CD14-positive monocyte (primary cell): ENCODE measurements around the gene JAML. TPM values are rescaled to one million over a fixed set of nuclear protein-coding genes. Genes with fewer than 3 reads are reported as not detected.
A peak's percentile ranks its signal among the peaks of the same experiment; 100 is the strongest.

ENCODE experiments used
- DNase-seq, 3 donors: peaks; one replicate each; pipeline ENCODE4 v3.0.0-alpha.2; 2011 to 2022
- H2AFZ ChIP-seq: 2 replicates; pipeline ENCODE4 v1.6.0; 2012; ENCODE audit warnings: mild to moderate bottlenecking, low read depth, low read length, inconsistent platforms; ENCODE audit not compliant: insufficient read depth, poor library complexity, severe bottlenecking
- H3K27ac ChIP-seq, 2 donors: 1 replicate in 1 of 2; 2 replicates in 1 of 2; pipeline ENCODE4 v1.5.1; 2012 to 2013; ENCODE audit warnings: low read length in 2 of 2, control low read depth in 1 of 2, inconsistent platforms in 1 of 2, low read depth in 1 of 2, mild to moderate bottlenecking in 1 of 2
- H3K27me3 ChIP-seq, 2 donors: one replicate each; pipeline versions ENCODE4 v1.6.0 to v1.6.1; 2011 to 2013; ENCODE audit warnings: low read length in 2 of 2; ENCODE audit not compliant: control insufficient read depth in 2 of 2, insufficient read depth in 2 of 2
- H3K36me3 ChIP-seq, 2 donors: replicated peaks in 1 of 2; 1 replicate in 1 of 2; 2 replicates in 1 of 2; pipeline versions ENCODE4 v1.5.1 to v1.6.1; 2012 to 2013; ENCODE audit warnings: low read length in 2 of 2, control low read depth in 1 of 2, inconsistent platforms in 1 of 2, mild to moderate bottlenecking in 1 of 2; ENCODE audit not compliant: insufficient read depth in 2 of 2, control insufficient read depth in 1 of 2
- H3K4me1 ChIP-seq, 2 donors: 1 replicate in 1 of 2; 2 replicates in 1 of 2; pipeline versions ENCODE4 v1.5.1 to v1.6.1; 2012 to 2013; ENCODE audit warnings: low read length in 2 of 2, control low read depth in 1 of 2, inconsistent platforms in 1 of 2, mild to moderate bottlenecking in 1 of 2, moderate library complexity in 1 of 2; ENCODE audit not compliant: insufficient read depth in 2 of 2, control insufficient read depth in 1 of 2
- H3K4me2 ChIP-seq: replicated peaks from 2 replicates; pipeline ENCODE3; 2012; ENCODE audit warnings: low read length, moderate library complexity, mild to moderate bottlenecking; ENCODE audit not compliant: poor library complexity, severe bottlenecking; ENCODE audit errors: extremely low read depth
- H3K4me3 ChIP-seq, 3 experiments: fragments of 200-600 bp in 1 of 3; sonication (generic) in 1 of 3; replicated peaks in 1 of 3; 1 replicate in 2 of 3; 2 replicates in 1 of 3; pipeline ENCODE4 v1.5.1; 2011 to 2013; ENCODE audit warnings: low read length in 3 of 3, mild to moderate bottlenecking in 3 of 3, control low read depth in 2 of 3, low read depth in 2 of 3, inconsistent platforms in 1 of 3, moderate library complexity in 1 of 3
- H3K79me2 ChIP-seq: 2 replicates; pipeline ENCODE4 v1.6.0; 2012; ENCODE audit warnings: mild to moderate bottlenecking, control low read depth, inconsistent platforms, low read length, moderate library complexity; ENCODE audit not compliant: insufficient read depth
- H3K9ac ChIP-seq: 2 replicates; pipeline ENCODE4 v1.6.0; 2017; ENCODE audit warnings: low read length, mild to moderate bottlenecking; ENCODE audit not compliant: insufficient read depth, poor library complexity, severe bottlenecking
- H3K9me3 ChIP-seq, 2 donors: replicated peaks in 1 of 2; 1 replicate in 1 of 2; 2 replicates in 1 of 2; pipeline versions ENCODE4 v1.5.1 to v1.6.1; 2012 to 2013; ENCODE audit warnings: low read length in 2 of 2, control low read depth in 1 of 2; ENCODE audit not compliant: control insufficient read depth in 1 of 2, insufficient read depth in 1 of 2
- H4K20me1 ChIP-seq: 2 replicates; pipeline ENCODE4 v1.6.0; 2012; ENCODE audit warnings: mild to moderate bottlenecking, low read length, control low read depth, moderate library complexity; ENCODE audit not compliant: insufficient read depth
- H3K27ac Mint-ChIP-seq, 7 donors: one replicate each; pipeline ENCODE4 v1.8.0; 2020; ENCODE audit warnings: mild to moderate bottlenecking in 7 of 7, mixed read lengths in 7 of 7, moderate library complexity in 6 of 7, inconsistent platforms in 2 of 7
- H3K27me3 Mint-ChIP-seq, 3 donors: one replicate each; pipeline ENCODE4 v1.8.0; 2021 to 2022; ENCODE audit warnings: low read depth in 3 of 3, mild to moderate bottlenecking in 3 of 3, mixed read lengths in 3 of 3, moderate library complexity in 3 of 3, inconsistent platforms in 1 of 3
- H3K36me3 Mint-ChIP-seq, 2 donors: one replicate each; pipeline ENCODE4 v1.8.0; 2020; ENCODE audit warnings: mixed read lengths in 2 of 2, inconsistent platforms in 1 of 2, mild to moderate bottlenecking in 1 of 2
- H3K4me1 Mint-ChIP-seq: one replicate; pipeline ENCODE4 v1.8.0; 2020; ENCODE audit warnings: mild to moderate bottlenecking, mixed read lengths
- H3K4me3 Mint-ChIP-seq, 2 donors: one replicate each; pipeline ENCODE4 v1.8.0; 2020; ENCODE audit warnings: mild to moderate bottlenecking in 2 of 2, mixed read lengths in 2 of 2, moderate library complexity in 1 of 2
- H3K9me3 Mint-ChIP-seq, 7 donors: one replicate each; pipeline ENCODE4 v1.8.0; 2020 to 2022; ENCODE audit warnings: mixed read lengths in 7 of 7, mild to moderate bottlenecking in 6 of 7, moderate library complexity in 6 of 7, inconsistent platforms in 2 of 7
- CTCF ChIP-seq: fragments of 200-600 bp; IDR thresholded peaks from one replicate; pipeline ENCODE4 v1.8.0; 2022; ENCODE audit warnings: antibody characterized with exemption, mild to moderate bottlenecking
- WGBS: methylation state at CpG from one replicate; pipeline ENCODE4 v1.1.5; 2013; ENCODE audit warnings: missing lambda C conversion rate; ENCODE audit not compliant: insufficient coverage; 5-methylcytosine and 5-hydroxymethylcytosine counted together
- intact Hi-C, 2 donors: fragments of 100-400 bp; cut with micrococcal nuclease; formaldehyde crosslinking; loops; one replicate each; pipeline versions ENCODE4 v1.15.0 to v1.15.1; 2023
- polyA plus RNA-seq, 3 donors: library from polyadenylated mRNA; depleted of rRNA in 1 of 3; unstranded in 2 of 3; stranded (reverse) in 1 of 3; fragments of 300-500 nt in 2 of 3; fragments of >200 nt in 1 of 3; fragmentation: Illumina TruSeq in 2 of 3; gene quantifications; 1 replicate in 2 of 3; 2 replicates in 1 of 3; pipeline ENCODE4 v1.2.3, GENCODE V29; 2012 to 2021

JAML gene
- polyA plus RNA-seq, 3 donors, result 316 to 968 (median 748) TPM

GRCh38 chr11:118146554-118146953 is 78.3 kb downstream of the JAML start:
- peak overlapping the region; percentile 71 to 76 for H3K4me3 Mint-ChIP-seq
- DNase-seq, result no peak
- Histone ChIP-seq H2AFZ (peak overlapping the region; percentile 93), H3K4me3 (no peak overlapping the region), H3K4me1 (peaks cover 33 to 48% of the 10 kb centered on the region in 2 donors), H3K9me3 (no peaks in the 10 kb centered on the region), H3K4me2 (no peak overlapping the region), H3K27ac (no peak overlapping the region), H3K9ac (no peak overlapping the region), H4K20me1 (no peaks in the 10 kb centered on the region), H3K27me3 (peaks cover 4 to 16% of the 10 kb centered on the region in 2 donors), H3K36me3 (no peaks in the 10 kb centered on the region), H3K79me2 (no peaks in the 10 kb centered on the region)
- H3K4me1 Mint-ChIP-seq, result peaks cover 46% of the 10 kb centered on the region
- H3K27me3 Mint-ChIP-seq, result peaks cover 13 to 22% (median 16%) of the 10 kb centered on the region in 3 donors
- TF ChIP-seq CTCF, result no peak
- H3K9me3 Mint-ChIP-seq, result peaks cover 0 to 3% (median 0%) of the 10 kb centered on the region in 7 donors
- 100% methylated on average over 2 of the region's 6 CpGs for WGBS
- H3K36me3 Mint-ChIP-seq, result peaks cover 0 to 3% of the 10 kb centered on the region in 2 donors
- intact Hi-C loops, result loop anchor here (5.0 to 10.0 kb wide), 6 partner anchors 41 to 338 kb away; partner anchors contain the start of gene UBE4A (in 1 of the 2)
- H3K27ac Mint-ChIP-seq, result no peak overlapping the region

- Mint-ChIP-seq H3K4me3 (peak overlapping the region; percentile 80 to 86), H3K27ac (peak overlapping the region in 1 of 7 donors; percentile 10), H3K9me3 (peaks cover 0 to 3% (median 0%) of the 10 kb centered on the region in 7 donors), H3K4me1 (peaks cover 48% of the 10 kb centered on the region), H3K27me3 (peaks cover 9 to 17% (median 12%) of the 10 kb centered on the region in 3 donors), H3K36me3 (peaks cover 0 to 3% of the 10 kb centered on the region in 2 donors)
- WGBS, result 1% methylated on average over 76 of the region's 78 CpGs
- Histone ChIP-seq H3K9ac (peak overlapping the region; percentile 53), H3K27ac (no peak overlapping the region), H4K20me1 (no peaks in the 10 kb centered on the region), H3K4me2 (peak overlapping the region; percentile 80), H3K79me2 (no peaks in the 10 kb centered on the region), H3K4me3 (peak overlapping the region; percentile 62 to 84 (median 68)), H3K27me3 (peaks cover 0 to 8% of the 10 kb centered on the region in 2 donors), H3K36me3 (no peaks in the 10 kb centered on the region), H3K9me3 (no peaks in the 10 kb centered on the region), H3K4me1 (peaks cover 34 to 48% of the 10 kb centered on the region in 2 donors), H2AFZ (peak overlapping the region; percentile 93)
- intact Hi-C loops, result loop anchor here (2.0 to 10.0 kb wide), 7 partner anchors 42 to 343 kb away; partner anchors contain the start of gene UBE4A (in 1 of the 2)
- peak; percentile 88 for TF ChIP-seq CTCF
- DNase-seq, result peak; percentile 64 to 78 (median 73)
These were observed 79.3 kb downstream of the JAML start for GRCh38 chr11:118145285-118146227.
